GM21737 (cell line): ENCODE results near the gene RFX6.

Experiments used
- ATAC-seq: cut with Tn5 transposase; IDR thresholded peaks from one replicate; pipeline ENCODE4 v1.9.1; 2021; ENCODE audit warnings: mild to moderate bottlenecking, moderate library complexity; ENCODE audit not compliant: unreplicated experiment

The RFX6 gene

DNA sequence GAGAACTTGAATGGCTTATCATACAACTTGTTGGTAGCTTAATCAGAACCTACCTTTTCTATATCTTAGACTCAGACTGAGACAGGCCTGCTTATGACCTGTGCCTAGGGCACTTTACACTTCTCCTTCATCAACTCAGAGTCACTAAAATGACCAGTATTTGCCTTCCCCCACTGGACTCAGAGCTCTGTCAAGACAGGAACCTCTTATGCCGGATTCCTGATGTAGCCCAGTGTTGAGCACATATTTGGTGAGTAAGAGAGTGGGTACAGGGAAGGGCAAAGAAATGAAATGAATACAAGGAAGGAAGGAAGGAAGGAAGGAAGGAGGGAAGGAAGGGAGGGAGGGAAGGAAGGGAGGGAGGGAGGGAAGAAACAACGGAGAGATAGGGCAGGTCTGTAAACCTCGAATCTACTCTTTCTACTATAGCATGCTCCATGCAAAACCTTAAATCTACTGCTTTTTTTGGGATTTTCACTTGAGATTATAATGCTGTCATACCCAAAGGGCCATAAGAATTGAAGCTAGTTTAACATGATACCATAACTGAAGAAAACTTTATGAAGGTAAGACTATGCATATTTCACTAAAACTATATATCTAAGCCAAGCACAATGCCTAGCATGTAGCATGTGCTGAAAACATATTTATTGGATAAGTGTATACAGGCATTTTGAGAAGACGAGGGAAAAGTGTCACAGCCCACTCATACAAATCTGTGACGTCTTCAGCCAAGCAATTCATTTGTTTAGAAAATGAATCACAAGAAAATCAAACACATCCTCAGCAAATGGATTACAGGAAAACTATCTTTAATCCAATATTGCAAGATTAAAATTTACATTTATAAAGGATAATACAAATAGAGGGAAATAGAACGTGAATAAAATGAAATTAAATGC, 89.9 kb downstream of the RFX6 start:
- no peak for ATAC-seq

DNA sequence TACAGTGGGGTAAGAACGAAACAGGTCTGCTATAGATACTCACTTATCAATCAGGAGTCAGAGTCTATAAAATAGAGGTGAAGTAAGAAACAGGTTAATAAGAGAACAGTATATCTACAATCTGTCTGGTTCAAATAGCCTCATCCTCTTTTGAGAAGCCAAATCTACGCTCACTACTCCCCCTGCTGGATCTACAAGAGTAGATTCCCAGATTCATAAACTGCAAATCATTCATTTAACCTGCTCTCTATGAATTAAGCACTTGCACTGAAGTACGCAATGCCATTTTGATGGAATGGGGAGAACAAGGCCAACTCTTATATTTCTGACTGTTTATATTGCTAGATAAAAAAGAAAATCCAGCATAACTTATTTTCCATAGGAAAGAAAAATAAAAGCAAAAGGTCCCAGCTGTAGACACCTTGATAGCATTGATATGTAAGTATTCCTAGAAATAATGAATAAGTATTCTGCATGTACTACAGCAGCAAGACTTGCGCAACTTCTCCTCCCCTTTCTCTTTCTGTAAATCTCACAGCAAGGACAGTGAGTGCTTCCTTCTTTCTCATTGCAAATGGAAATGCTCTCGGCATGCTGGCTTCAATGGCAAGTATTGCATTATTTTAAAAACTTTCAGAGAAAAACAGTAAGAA, 92.3 kb downstream of the RFX6 start:
- peak; percentile 75 for ATAC-seq

DNA sequence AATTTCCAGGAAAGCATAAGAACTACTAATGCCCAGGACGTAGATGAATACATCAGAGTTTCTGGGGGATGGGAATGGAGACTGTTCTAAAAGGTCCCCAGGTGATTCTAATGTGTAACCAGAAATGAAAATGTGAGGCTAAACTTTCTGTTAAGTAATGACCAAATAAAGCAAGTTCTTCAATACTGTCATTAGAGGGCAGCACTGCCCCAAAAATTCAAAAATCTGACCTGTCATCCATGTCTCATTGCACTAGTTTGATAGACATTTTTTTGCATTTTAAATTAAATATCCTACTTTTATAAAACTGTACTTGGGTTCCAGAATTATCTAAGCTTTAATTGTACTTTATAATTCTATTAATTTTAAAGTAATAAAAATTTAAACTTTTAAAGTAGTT, 94.9 kb downstream of the RFX6 start:
- peak; percentile 67 for ATAC-seq

DNA sequence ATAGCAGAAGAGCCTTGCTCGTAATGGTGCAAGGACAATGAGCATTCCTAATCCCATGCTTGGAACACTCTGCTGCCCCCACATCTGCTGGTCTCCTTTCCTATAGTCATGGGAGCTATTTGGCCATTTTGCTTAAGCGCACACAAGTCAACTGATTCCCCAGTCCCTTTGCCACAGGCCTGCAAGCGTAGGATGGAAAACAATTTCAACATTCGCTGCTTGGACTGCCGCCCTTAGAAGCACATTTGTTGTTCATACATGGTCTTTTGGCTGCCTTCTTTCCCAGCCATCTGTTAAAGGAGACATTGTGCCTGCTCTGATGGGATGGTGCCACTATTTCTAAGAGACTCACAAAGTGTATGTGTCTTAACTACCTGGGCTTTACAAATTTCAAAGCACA, 96.9 kb downstream of the RFX6 start:
- no peak for ATAC-seq

DNA sequence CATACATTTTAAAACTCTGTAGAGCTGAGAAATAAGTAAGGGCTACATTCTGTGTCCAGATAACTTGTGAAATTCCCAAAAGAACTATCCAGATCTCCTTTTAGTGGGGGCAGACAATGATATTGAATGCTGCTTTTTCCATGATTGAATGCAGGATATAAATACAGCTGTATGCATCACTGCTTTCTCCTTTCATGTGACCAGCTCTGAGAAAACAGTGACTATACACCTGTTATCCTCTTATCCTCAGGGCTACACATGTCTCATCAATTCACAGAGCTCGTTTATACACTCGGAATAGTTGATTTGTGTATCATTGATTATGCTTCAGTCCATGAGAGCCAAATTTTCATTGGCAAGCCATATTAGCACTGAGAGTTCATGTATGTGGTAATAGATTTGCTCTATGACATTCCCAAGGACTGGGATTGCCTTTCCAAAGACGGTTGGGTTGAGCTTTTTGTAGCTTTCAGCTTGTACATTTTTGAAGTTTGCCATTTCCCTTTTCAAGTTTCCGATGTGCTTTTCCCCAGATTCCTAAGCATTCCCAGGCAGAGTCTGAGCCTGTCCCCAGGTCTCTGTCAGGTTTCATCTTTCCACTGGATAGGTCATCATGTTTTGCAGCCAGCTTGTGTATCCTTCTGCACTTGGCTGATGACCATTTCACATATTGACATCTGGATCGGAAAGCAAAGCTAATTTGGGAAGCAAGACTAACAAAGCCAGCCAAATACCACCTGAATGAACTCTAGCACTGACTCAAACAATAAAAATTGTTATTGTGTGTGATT, 97.7 kb downstream of the RFX6 start:
- ATAC-seq, result no peak

DNA sequence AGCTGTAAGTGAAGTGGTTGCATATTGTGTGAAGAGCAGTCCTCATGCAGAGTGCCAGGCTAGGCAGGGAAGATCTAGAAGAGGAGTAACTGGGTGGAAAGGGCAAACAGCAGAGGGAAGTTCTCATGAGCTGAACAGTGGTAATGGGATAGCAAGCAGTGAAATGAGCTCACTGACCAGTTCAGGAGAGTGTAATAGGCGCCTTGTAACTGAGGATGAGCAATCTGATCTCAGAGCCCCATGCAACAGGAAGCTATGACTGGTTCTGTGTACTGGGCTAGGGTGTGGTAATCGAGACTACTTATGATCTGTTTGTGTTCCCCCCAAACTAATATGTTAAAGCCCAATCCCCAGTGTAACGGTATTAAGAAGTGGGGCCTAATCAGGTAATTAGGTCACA, 98.6 kb downstream of the RFX6 start:
- no peak for ATAC-seq

DNA sequence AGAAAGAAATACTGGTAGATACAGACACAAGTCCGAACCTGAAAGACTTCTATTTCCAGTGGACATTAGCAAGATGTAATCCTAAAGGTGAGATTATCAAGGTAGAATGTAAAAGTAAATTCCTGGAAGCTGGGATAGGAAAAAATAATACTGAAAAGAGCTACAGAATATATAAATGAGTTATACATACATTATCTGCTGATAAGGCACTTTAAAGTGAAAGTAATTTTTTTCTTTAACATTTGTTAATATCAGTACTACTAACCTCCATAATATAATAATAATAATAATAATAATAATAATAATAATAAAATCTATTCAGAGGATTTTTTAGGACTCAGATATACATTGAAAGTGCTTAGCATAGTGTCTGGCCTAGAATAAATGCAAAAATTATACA, 102.5 kb downstream of the RFX6 start:
- no peak for ATAC-seq
